Lower leg skin (tissue), 4 donors: ENCODE data around the gene ISLR2. TPM values are rescaled to one million over a fixed set of nuclear protein-coding genes. Genes with fewer than 3 reads are reported as not detected.

Experiments used
- DNase-seq, 2 donors: peaks; one replicate each; pipeline ENCODE4 v3.0.0-alpha.2; 2019; ENCODE audit warnings: low spot score in 2 of 2
- H3K4me3 ChIP-seq: fragments of 200-600 bp; sonication (generic); 2 replicates; pipeline ENCODE4 v1.5.1; 2017; ENCODE audit warnings: mild to moderate bottlenecking, low read depth; ENCODE audit not compliant: poor library complexity, severe bottlenecking
- CTCF ChIP-seq, 3 donors: fragments of 450-650 bp; IDR thresholded peaks; one replicate each; pipeline ENCODE4 v1.5.1; 2016; ENCODE audit warnings: antibody characterized with exemption in 3 of 3, mild to moderate bottlenecking in 3 of 3, moderate library complexity in 2 of 3
- POLR2A ChIP-seq, 2 donors: fragments of 450-650 bp; IDR thresholded peaks; one replicate each; pipeline ENCODE4 v1.6.1; 2016 to 2017; ENCODE audit warnings: antibody characterized with exemption in 2 of 2, mild to moderate bottlenecking in 1 of 2, moderate library complexity in 1 of 2
- WGBS, 2 donors: methylation state at CpG; one replicate each; pipeline ENCODE4 v1.1.5; 2018; 5-methylcytosine and 5-hydroxymethylcytosine counted together
- intact Hi-C: fragments of 100-400 bp; cut with DNase I; formaldehyde crosslinking; loops from one replicate; pipeline ENCODE4 v1.15.0; 2023; ENCODE audit warnings: low total_unique reads
- total RNA-seq, 4 donors: library from RNA; depleted of rRNA; stranded (reverse); fragments of >200 nt; gene quantifications; one replicate each; pipeline ENCODE4 v1.1.0, GENCODE V29; 2016

The ISLR2 gene
- total RNA-seq, 4 donors from 2014 or later: 0.17 to 0.91 (median 0.39) TPM; not detected in 1

- H3K4me3 ChIP-seq: no peak overlapping the region
- WGBS, 2 donors: 63 to 66% methylated on average over 4 of the region's 4 CpGs
- no peak for DNase-seq
- no peak for TF ChIP-seq POLR2A (IDR thresholded peaks at IDR 0.05)
- no peak for TF ChIP-seq CTCF (IDR thresholded peaks at IDR 0.05)
- intact Hi-C loops: no loop called here
Measured at GRCh38 chr15:74123658-74124057, 6.7 kb upstream of the ISLR2 start.

- intact Hi-C loops: no loop called here
- 88 to 90% methylated on average over 3 of the region's 3 CpGs for WGBS, 2 donors
- no peak for DNase-seq
- TF ChIP-seq POLR2A (IDR thresholded peaks at IDR 0.05) (no peak), CTCF (IDR thresholded peaks at IDR 0.05) (no peak)
- no peak overlapping the region for H3K4me3 ChIP-seq
Measured at GRCh38 chr15:74124196-74124595, 6.2 kb upstream of the ISLR2 start.

- TF ChIP-seq POLR2A (IDR thresholded peaks at IDR 0.05): no peak
- TF ChIP-seq CTCF (IDR thresholded peaks at IDR 0.05): no peak
- intact Hi-C loops: loop anchor here (5.0 kb wide), 2 partner anchors 178 to 193 kb away; no protein-coding TSS in a partner anchor
- WGBS, 2 donors: 45 to 55% methylated on average over 7 of the region's 7 CpGs
- no peak overlapping the region for H3K4me3 ChIP-seq
- DNase-seq: no peak
Measured at GRCh38 chr15:74124759-74125158, 5.6 kb upstream of the ISLR2 start.

- TF ChIP-seq CTCF (IDR thresholded peaks at IDR 0.05) (peak in 1 of 3 donors; percentile 72), POLR2A (IDR thresholded peaks at IDR 0.05) (no peak)
- WGBS, 2 donors: 7% methylated on average over 39 to 44 of the region's 44 CpGs
- DNase-seq: peak; percentile 82 to 98
- no peak overlapping the region for H3K4me3 ChIP-seq
- intact Hi-C loops: loop anchor here (5.0 kb wide), 2 partner anchors 175 to 190 kb away; no protein-coding TSS in a partner anchor
Measured at GRCh38 chr15:74127255-74127953, 3.0 kb upstream of the ISLR2 start.

- no peak overlapping the region for H3K4me3 ChIP-seq
- no peak for TF ChIP-seq CTCF (IDR thresholded peaks at IDR 0.05)
- TF ChIP-seq POLR2A (IDR thresholded peaks at IDR 0.05): no peak
- intact Hi-C loops: loop anchor here (5.0 kb wide), 2 partner anchors 174 to 189 kb away; no protein-coding TSS in a partner anchor
- WGBS, 2 donors: 6 to 10% methylated on average over 40 to 47 of the region's 53 CpGs
- peak in 1 of 2 donors; percentile 87 for DNase-seq
Measured at GRCh38 chr15:74127954-74128784, 2.2 kb upstream of the ISLR2 start.
